Measurements from ENCODE around the gene GRID2.

Gene GRID2

GRCh38 chr4:93127489-93127888, 823.7 kb downstream of the GRID2 start:
- no peak for DNase-seq

- DNase-seq = no peak
These were observed 828.9 kb downstream of the GRID2 start for GRCh38 chr4:93132631-93133030.

GRCh38 chr4:93139118-93139517, 835.4 kb downstream of the GRID2 start:
- DNase-seq = no peak

GRCh38 chr4:93143902-93144301, 840.1 kb downstream of the GRID2 start:
- no peak for DNase-seq

- no peak for DNase-seq
These were observed 840.9 kb downstream of the GRID2 start for GRCh38 chr4:93144644-93145043.

- no peak for DNase-seq
These were observed 843.9 kb downstream of the GRID2 start for GRCh38 chr4:93147524-93148212.

- DNase-seq = no peak
These were observed 848.7 kb downstream of the GRID2 start for GRCh38 chr4:93152491-93152890.

- DNase-seq = no peak
These were observed 854.2 kb downstream of the GRID2 start for GRCh38 chr4:93157986-93158385.

- no peak for DNase-seq
These were observed 864.3 kb downstream of the GRID2 start for GRCh38 chr4:93168053-93168452.

- no peak for DNase-seq
These were observed 866.2 kb downstream of the GRID2 start for GRCh38 chr4:93169966-93170365.

- no peak for DNase-seq
These were observed 870.8 kb downstream of the GRID2 start for GRCh38 chr4:93174598-93174997.

- no peak for DNase-seq
These were observed 874.5 kb downstream of the GRID2 start for GRCh38 chr4:93178279-93178678.

GRCh38 chr4:93179044-93179443, 875.3 kb downstream of the GRID2 start:
- no peak for DNase-seq

GRCh38 chr4:93182722-93183121, 879.0 kb downstream of the GRID2 start:
- no peak for DNase-seq

GRCh38 chr4:93183576-93183975, 879.8 kb downstream of the GRID2 start:
- DNase-seq = no peak

GRCh38 chr4:93184053-93184452, 880.3 kb downstream of the GRID2 start:
- no peak for DNase-seq

- DNase-seq = no peak
These were observed 883.1 kb downstream of the GRID2 start for GRCh38 chr4:93186846-93187245.

GRCh38 chr4:93187466-93187865, 883.7 kb downstream of the GRID2 start:
- DNase-seq = no peak

GRCh38 chr4:93187892-93188291, 884.1 kb downstream of the GRID2 start:
- DNase-seq = no peak

- no peak for DNase-seq
These were observed 895.7 kb downstream of the GRID2 start for GRCh38 chr4:93199492-93199891.

GRCh38 chr4:93201471-93202096, 897.8 kb downstream of the GRID2 start:
- no peak for DNase-seq

GRCh38 chr4:93203708-93204107, 899.9 kb downstream of the GRID2 start:
- no peak for DNase-seq

- no peak for DNase-seq
These were observed 908.5 kb downstream of the GRID2 start for GRCh38 chr4:93212250-93212649.

GRCh38 chr4:93216646-93217045, 912.9 kb downstream of the GRID2 start:
- no peak for DNase-seq

- no peak for DNase-seq
These were observed 913.7 kb downstream of the GRID2 start for GRCh38 chr4:93217431-93217830.

All from activated naive CD4-positive, alpha-beta T cell treated with Interleukin-2 at 50 U/mL for 16 hours (primary cell).